NCI-H226 (cell line): Measurements from ENCODE around the gene C19orf53.
A peak's percentile ranks its signal among the peaks of the same experiment; 100 is the strongest.
"Not testable (repeated sequence)": the region's sequence is repeated elsewhere in the genome, so short reads cannot be mapped to it uniquely, and the experiment has no call there.

Experiments
- DNase-seq: peaks from one replicate; pipeline ENCODE4 v3.0.0-alpha.2; 2015

C19orf53 gene

GRCh38 chr19:13774217-13775191 is at the start of gene C19orf53:
C19orf53 (plus strand) TSS chr19:13774456; CDS start chr19:13774478, 22 bp downstream.
- DNase-seq = peak; percentile 89

GRCh38 chr19:13726323-13726722 is 47.9 kb upstream of the C19orf53 start:
- no peak for DNase-seq

GRCh38 chr19:13727798-13728197 is 46.5 kb upstream of the C19orf53 start:
- peak; percentile 34 for DNase-seq

- DNase-seq = no peak
These were observed 44.4 kb upstream of the C19orf53 start for GRCh38 chr19:13729859-13730258.

GRCh38 chr19:13731147-13731964 is 42.9 kb upstream of the C19orf53 start:
- peak; percentile 93 for DNase-seq

GRCh38 chr19:13732337-13732736 is 41.9 kb upstream of the C19orf53 start:
- DNase-seq = no peak

- DNase-seq = no peak
These were observed 39.5 kb upstream of the C19orf53 start for GRCh38 chr19:13734751-13735150.

GRCh38 chr19:13738073-13738472 is 36.2 kb upstream of the C19orf53 start:
- no peak for DNase-seq

GRCh38 chr19:13741893-13742292 is 32.4 kb upstream of the C19orf53 start:
- no peak for DNase-seq

- DNase-seq = no peak
These were observed 31.5 kb upstream of the C19orf53 start for GRCh38 chr19:13742756-13743155.

GRCh38 chr19:13744174-13744573 is 30.1 kb upstream of the C19orf53 start:
- no peak for DNase-seq

- no peak for DNase-seq
These were observed 27.2 kb upstream of the C19orf53 start for GRCh38 chr19:13747098-13747453.

GRCh38 chr19:13748169-13748828 is 26.0 kb upstream of the C19orf53 start:
- DNase-seq = no peak

- DNase-seq = no peak
These were observed 22.8 kb upstream of the C19orf53 start for GRCh38 chr19:13751436-13751835.

GRCh38 chr19:13753622-13754021 is 20.6 kb upstream of the C19orf53 start:
- not testable (repeated sequence) for DNase-seq

GRCh38 chr19:13756210-13756609 is 18.0 kb upstream of the C19orf53 start:
- DNase-seq = no peak

GRCh38 chr19:13757805-13758772 is 16.2 kb upstream of the C19orf53 start:
- DNase-seq = no peak

GRCh38 chr19:13758795-13759194 is 15.5 kb upstream of the C19orf53 start:
- DNase-seq = no peak

GRCh38 chr19:13761423-13761822 is 12.8 kb upstream of the C19orf53 start:
- DNase-seq = no peak

- DNase-seq = no peak
These were observed 11.5 kb upstream of the C19orf53 start for GRCh38 chr19:13762635-13763235.

- DNase-seq = no peak
These were observed 11.0 kb upstream of the C19orf53 start for GRCh38 chr19:13763265-13763664.
